ENCODE measurements around the gene MAP4. TPM values are rescaled to one million over a fixed set of nuclear protein-coding genes. Genes with fewer than 3 reads are reported as not detected.
A peak's percentile ranks its signal among the peaks of the same experiment; 100 is the strongest.
"Not testable (repeated sequence)": the region's sequence is repeated elsewhere in the genome, so short reads cannot be mapped to it uniquely, and the experiment has no call there.

The MAP4 gene
- polyA plus RNA-seq, 12 donors, result 247 to 410 (median 331) TPM

GRCh38 chr3:47847801-47848518 lies 168.3 kb downstream of the MAP4 start:
- no peak for DNase-seq

- DNase-seq, result no peak
Observed at GRCh38 chr3:47847260-47847659, 169.0 kb downstream of the MAP4 start.

DNA sequence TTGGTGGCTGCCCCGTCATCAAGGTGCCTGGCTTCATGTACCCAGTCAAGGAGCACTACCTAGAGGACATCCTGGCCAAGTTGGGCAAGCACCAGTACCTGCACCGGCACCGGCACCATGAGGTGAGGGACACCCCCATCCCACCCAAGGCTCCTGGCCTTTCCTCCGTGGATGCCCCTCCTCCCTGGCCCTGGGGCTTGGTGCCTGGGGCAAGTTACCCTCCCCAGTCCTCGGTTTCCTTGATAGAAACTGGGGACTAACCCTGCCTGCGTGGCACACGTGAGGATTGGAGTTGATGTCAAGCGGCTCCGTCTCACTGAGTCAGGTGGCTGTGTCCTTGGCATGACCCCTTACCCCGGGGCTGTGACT lies 169.4 kb downstream of the MAP4 start:
- DNase-seq, result no peak

- no peak for DNase-seq
Observed at GRCh38 chr3:47846186-47846879, 169.9 kb downstream of the MAP4 start.

DNA sequence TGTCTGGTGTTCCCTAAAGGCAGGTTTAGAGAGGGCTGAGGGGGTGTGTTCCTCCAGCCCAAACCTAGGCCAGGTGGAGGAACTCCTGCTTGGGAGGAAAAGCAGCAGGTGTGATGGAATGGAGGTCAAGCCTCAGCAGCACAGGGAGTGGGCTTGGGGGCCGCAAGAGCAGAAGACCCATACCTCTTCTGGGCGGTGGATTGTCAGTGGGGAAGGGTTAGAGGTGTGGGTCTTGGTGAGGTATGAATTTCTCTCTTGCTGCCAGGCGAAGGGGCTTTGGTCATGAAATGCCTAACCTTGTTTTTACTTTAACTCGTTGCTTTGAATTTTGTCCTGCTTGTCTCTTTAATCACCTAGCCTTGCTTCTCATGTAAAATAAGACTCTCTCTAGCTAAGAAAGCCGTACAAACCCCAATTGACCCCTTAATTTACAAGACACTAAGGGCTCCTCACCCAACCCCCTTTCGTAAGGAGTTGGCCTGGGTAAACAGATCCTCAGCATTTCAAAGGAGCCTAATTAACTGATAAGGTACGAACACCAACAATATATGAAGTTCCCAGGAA lies 174.3 kb downstream of the MAP4 start:
- no peak for DNase-seq

GRCh38 chr3:47838503-47838902 lies 177.7 kb downstream of the MAP4 start:
- no peak for DNase-seq

DNA sequence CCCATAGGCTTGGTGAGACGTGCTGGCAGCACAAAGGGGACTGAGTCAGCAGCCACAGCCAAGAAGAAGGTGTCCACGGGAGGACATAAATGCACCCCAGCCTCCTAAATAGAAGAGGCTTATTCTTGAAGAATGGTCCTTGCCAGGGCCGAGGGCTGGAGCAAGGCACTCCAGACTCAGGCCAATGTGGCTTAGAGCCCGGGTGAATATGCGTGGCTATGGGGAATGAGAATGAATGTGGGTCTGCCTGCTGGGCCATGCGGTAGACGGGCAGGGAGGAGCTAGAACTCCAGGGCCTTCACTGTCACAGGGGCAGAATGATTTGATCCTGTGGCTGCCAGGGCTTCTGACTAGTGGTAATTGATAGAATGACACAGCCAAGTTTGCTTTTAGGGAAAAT lies 179.2 kb downstream of the MAP4 start:
- DNase-seq, result no peak

- DNase-seq, result not testable (repeated sequence)
Observed at GRCh38 chr3:47829482-47829881, 186.7 kb downstream of the MAP4 start.

- no peak for DNase-seq
Observed at GRCh38 chr3:47825590-47825989, 190.6 kb downstream of the MAP4 start.

GRCh38 chr3:47824541-47825473 lies 191.4 kb downstream of the MAP4 start:
- DNase-seq, result peak; percentile 70

DNA sequence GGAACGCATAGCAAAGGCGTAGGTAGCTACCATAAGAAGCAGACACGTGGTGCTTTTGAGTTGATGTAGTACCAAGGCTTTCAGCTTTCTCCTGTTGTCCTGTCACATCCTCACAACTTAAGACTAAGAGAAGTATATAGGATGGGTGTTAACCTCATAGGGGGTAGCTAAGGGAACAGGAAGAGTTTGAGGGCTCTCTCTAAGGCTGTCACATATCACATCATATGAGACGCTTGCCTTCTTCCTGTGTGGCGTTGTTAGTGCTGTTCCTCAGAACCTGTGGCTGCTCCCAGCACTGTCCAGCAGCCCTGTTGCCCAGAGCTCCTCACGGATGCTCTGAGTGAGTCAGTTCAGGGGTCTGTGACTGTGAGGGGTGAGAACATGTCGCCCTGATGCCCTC lies 198.6 kb downstream of the MAP4 start:
- DNase-seq, result no peak

DNA sequence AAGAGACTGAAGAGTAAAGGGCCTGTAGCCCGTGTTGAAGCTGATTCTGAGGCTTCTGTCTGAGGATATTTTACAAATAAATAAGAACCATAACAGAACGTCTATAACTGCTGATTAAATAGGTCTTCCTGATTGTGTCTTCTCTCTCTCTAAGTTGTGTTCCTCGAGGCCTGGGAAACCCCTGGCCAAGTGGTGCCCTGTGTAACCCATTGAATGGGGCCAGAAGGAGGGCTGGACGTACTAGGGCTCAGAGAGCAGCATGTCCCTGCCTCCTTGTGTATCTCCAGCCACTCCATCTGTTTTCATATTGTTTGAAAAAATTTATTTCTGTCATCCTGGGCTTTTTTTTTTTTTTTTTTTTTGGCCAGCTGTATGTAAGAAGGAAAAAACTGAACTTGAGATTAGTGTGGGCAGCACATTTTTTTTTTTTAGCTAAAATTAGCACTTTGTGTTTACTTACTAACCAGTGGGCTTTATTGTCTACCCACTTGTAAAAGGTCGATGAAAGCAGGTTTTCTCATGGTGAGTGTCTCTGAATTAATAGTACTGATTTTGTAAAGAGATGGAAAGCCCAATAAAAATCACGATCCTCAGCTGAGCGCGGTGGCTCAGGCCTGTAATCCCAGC lies 202.6 kb downstream of the MAP4 start:
- DNase-seq, result no peak

DNA sequence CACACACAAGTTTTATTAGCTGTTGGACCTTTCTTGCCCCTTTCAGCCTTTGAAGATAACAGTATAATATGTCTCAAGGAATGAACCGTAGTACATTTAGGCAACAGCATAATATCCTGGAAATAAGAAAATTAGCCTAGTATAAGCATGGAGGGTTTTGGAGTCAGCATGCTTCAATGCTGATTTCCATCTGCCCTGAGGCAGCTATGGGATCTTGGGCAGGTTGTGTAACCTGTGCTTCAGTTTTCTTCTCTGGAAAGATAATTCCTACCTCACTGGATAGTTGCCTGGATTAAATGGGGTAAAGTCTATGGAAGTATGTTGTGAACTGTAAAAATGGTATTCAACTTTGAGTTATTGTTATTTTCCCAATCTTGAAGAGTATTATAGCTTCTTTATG lies 211.6 kb downstream of the MAP4 start:
- DNase-seq, result no peak

- peak; percentile 46 for DNase-seq
Observed at GRCh38 chr3:47803480-47804025, 212.7 kb downstream of the MAP4 start.

GRCh38 chr3:47802734-47803479 lies 213.3 kb downstream of the MAP4 start, which contains the start of gene DHX30:
TSS of gene DHX30 (plus strand) at chr3:47803138. CDS start at chr3:47810684, 7,546 bp downstream.
- DNase-seq, result peak; percentile 86

Other genes starting within 250 kb of the MAP4 start
- gene SMARCC1, start 234.5 kb downstream of the MAP4 start, polyA plus RNA-seq (ENCODE audit: insufficient read length in 12 of 12), result 10 to 100 TPM in 11 of 12 donors, not detected in 1; 58.4 to 86.8 (median 64.2) TPM
- 10 to 100 TPM in 11 of 12 donors, not detected in 1; 31.8 to 44.4 (median 36.3) TPM for gene DHX30, start 213.3 kb downstream of the MAP4 start, polyA plus RNA-seq (ENCODE audit: insufficient read length in 12 of 12)
- 1 to 10 TPM in 11 of 12 donors, not detected in 1; 3.4 to 6.5 (median 4.5) TPM for gene CDC25A, start 172.0 kb upstream of the MAP4 start, polyA plus RNA-seq (ENCODE audit: insufficient read length in 12 of 12)
- gene CAMP, start 207.1 kb upstream of the MAP4 start, polyA plus RNA-seq (ENCODE audit: insufficient read length in 12 of 12), result 1 to 10 TPM in 2 of 12 donors, under 1 TPM in 7, not detected in 3; 0.40 to 3.5 (median 0.50) TPM
- gene ZNF589, start 224.7 kb upstream of the MAP4 start, polyA plus RNA-seq (ENCODE audit: insufficient read length in 12 of 12), result 10 to 100 TPM in 5 of 12 donors, 1 to 10 TPM in 6, not detected in 1; 5.8 to 16.3 (median 8.8) TPM